Sigmoid colon (tissue), 4 donors: ENCODE data around the gene TRIM41.

ENCODE experiments used
- EP300 ChIP-seq, 4 donors: sonication (generic); formaldehyde crosslinking; IDR thresholded peaks; one replicate each; pipeline ENCODE4 v1.6.1; 2017; ENCODE audit warnings: antibody characterized with exemption in 4 of 4
- POLR2A ChIP-seq, 2 donors: fragments of 450-650 bp; IDR thresholded peaks; one replicate each; pipeline ENCODE4 v1.6.1; 2016; ENCODE audit warnings: antibody characterized with exemption in 2 of 2, mild to moderate bottlenecking in 2 of 2, moderate library complexity in 2 of 2
- TF ChIP-seq, protein P1 (sequence below), 4 experiments: fragments of 450-650 bp in 3 of 4; fragments of 200-600 bp in 1 of 4; IDR thresholded peaks; one replicate each; pipeline ENCODE4 v1.5.1; 2016 to 2019; ENCODE audit warnings: antibody characterized with exemption in 4 of 4, mild to moderate bottlenecking in 3 of 4, moderate library complexity in 2 of 4

DNA sequence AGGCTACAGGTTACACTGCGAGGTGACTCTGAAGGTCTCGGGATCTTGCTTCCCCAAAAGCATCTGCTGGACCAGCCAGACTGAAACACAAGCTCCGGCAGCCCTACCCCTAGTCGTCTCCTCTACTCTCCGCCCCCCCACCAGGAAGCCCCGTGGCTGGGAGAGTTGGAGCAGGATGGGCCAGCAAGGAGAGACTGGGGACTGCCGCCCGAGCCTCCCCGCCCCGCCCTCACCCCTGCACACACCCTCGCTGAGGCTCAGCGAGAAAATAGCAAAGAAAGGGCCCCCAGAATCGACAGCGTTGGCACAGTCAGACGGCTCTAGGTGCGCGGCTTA is 19.3 kb upstream of the TRIM41 start:
- TF ChIP-seq, protein P1, sequence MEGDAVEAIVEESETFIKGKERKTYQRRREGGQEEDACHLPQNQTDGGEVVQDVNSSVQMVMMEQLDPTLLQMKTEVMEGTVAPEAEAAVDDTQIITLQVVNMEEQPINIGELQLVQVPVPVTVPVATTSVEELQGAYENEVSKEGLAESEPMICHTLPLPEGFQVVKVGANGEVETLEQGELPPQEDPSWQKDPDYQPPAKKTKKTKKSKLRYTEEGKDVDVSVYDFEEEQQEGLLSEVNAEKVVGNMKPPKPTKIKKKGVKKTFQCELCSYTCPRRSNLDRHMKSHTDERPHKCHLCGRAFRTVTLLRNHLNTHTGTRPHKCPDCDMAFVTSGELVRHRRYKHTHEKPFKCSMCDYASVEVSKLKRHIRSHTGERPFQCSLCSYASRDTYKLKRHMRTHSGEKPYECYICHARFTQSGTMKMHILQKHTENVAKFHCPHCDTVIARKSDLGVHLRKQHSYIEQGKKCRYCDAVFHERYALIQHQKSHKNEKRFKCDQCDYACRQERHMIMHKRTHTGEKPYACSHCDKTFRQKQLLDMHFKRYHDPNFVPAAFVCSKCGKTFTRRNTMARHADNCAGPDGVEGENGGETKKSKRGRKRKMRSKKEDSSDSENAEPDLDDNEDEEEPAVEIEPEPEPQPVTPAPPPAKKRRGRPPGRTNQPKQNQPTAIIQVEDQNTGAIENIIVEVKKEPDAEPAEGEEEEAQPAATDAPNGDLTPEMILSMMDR (IDR thresholded peaks at IDR 0.05), result no peak
- no peak for TF ChIP-seq POLR2A (IDR thresholded peaks at IDR 0.05)
- no peak for TF ChIP-seq EP300 (IDR thresholded peaks at IDR 0.05)
